ENCODE data around the gene WDR17. TPM values are rescaled to one million over a fixed set of nuclear protein-coding genes. Genes with fewer than 3 reads are reported as not detected.

The WDR17 gene
- total and polyA plus RNA-seq, 2 donors (not counting 1 experiment from before 2014, with no cell fraction given) = 2.1 to 7.1 TPM

- H3K27ac ChIP-seq (ENCODE audit: low read length in 2 of 2) = no peak overlapping the region
- Mint-ChIP-seq H3K4me3 (no peak overlapping the region), H3K27ac (no peak overlapping the region), H3K9me3 (ENCODE audit: insufficient read depth) (no peaks in the 10 kb centered on the region), H3K4me1 (no peaks in the 10 kb centered on the region), H3K27me3 (peaks cover 49% of the 10 kb centered on the region)
- H3K9ac ChIP-seq (ENCODE audit: low read length) = no peak overlapping the region
- no peaks in the 10 kb centered on the region for H3K79me2 ChIP-seq (ENCODE audit: control insufficient read depth, insufficient read depth, low read length)
- no peak for TF ChIP-seq EZH2 (IDR thresholded peaks at IDR 0.05; ENCODE audit: borderline replicate concordance, insufficient read depth, low read depth, low read length, poor library complexity, severe bottlenecking)
- no peak for TF ChIP-seq CTCF (IDR thresholded peaks at IDR 0.05)
- ChIA-PET CTCF (no interaction called here), POLR2A (no interaction called here)
- ATAC-seq (ENCODE audit: low read depth) (no peak), DNase-seq (no peak)
- intact Hi-C loops (cut with micrococcal nuclease) = no loop called here
- no peak overlapping the region for H3K4me3 ChIP-seq (ENCODE audit: control extremely low read depth in 1 of 5, extremely low read depth in 1 of 5, insufficient read depth in 1 of 5, low read depth in 2 of 5, low read length in 4 of 5)
- H3K36me3 ChIP-seq (replicated peaks in 1 of 2; ENCODE audit: control extremely low read depth in 1 of 2, control insufficient read depth in 1 of 2, extremely low read depth in 1 of 2, insufficient read depth in 2 of 2, low read length in 1 of 2) = no peaks in the 10 kb centered on the region
- no peaks in the 10 kb centered on the region for H3K4me1 ChIP-seq (ENCODE audit: control insufficient read depth in 2 of 2, insufficient read depth in 2 of 2, low read length in 2 of 2)
- H3K9me3 ChIP-seq (ENCODE audit: control extremely low read depth in 1 of 3, control insufficient read depth in 2 of 3, insufficient read depth in 1 of 3, low read length in 2 of 3) = no peaks in the 10 kb centered on the region
- no peak overlapping the region for H2AFZ ChIP-seq (ENCODE audit: insufficient read depth, low read depth, low read length, poor library complexity, severe bottlenecking)
- peaks cover 0 to 15% (median 13%) of the 10 kb centered on the region in 4 experiments for H3K27me3 ChIP-seq (replicated peaks in 1 of 4; ENCODE audit: control extremely low read depth in 1 of 4, control insufficient read depth in 3 of 4, insufficient read depth in 4 of 4, low read length in 3 of 4)
- H4K20me1 ChIP-seq (ENCODE audit: control insufficient read depth, insufficient read depth, low read length, poor library complexity, severe bottlenecking) = no peaks in the 10 kb centered on the region
- H3K4me2 ChIP-seq (replicated peaks; ENCODE audit: low read depth, low read length, poor library complexity, severe bottlenecking) = no peak overlapping the region
Measured at GRCh38 chr4:176188654-176189053, 123.0 kb downstream of the WDR17 start.

DNA sequence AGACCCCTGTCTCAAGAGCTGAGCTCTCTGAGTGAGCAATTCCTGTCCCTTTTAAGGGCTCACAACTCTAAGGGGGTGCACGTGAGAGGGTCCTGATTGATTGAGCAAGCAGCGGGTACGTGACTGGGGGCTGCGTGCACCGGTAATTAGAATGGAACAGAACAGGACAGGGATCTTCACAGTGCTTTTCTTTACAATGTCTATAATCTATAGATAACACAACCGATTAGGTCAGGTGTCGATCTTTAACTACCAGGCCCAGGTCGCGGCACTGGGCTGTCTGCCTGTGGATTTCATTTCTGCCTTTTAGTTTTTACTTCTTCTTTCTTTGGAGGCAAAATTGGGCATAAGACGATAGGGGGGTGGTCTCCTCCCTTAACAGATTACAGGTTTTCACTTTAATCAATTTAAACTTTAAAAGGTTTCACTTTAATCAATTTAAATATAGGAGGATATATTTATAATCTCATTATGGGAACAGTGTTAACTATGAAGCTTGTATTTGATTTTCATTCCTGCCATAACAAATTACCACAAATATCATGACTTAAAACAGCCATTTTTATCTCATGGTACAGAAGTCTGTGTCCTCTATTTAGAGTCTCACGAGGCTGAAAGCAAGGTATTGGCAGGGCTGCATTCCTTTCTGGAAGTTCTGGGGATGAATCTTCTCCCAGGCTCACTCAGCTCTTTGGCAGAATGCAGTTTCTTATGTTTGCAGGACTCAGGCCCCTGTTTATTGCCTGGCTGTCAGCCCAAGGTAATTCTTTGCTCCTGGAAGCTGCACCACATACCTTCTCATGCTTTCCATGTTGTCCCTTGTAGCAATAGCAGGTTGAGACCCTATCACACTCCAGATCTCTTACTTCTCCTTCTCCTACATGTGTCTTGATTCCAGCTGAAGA lies 124.5 kb downstream of the WDR17 start:
- peaks cover 48% of the 10 kb centered on the region for H3K27me3 Mint-ChIP-seq
- peaks cover 4% of the 10 kb centered on the region in 2 donors for H3K4me1 ChIP-seq (ENCODE audit: control insufficient read depth in 2 of 2, insufficient read depth in 2 of 2, low read length in 2 of 2)
- H3K9ac ChIP-seq (ENCODE audit: low read length) = no peak overlapping the region
- DNase-seq (no peak), ATAC-seq (ENCODE audit: low read depth) (no peak)
- no peaks in the 10 kb centered on the region for H3K79me2 ChIP-seq (ENCODE audit: control insufficient read depth, insufficient read depth, low read length)
- no peaks in the 10 kb centered on the region for H3K36me3 ChIP-seq (replicated peaks in 1 of 2; ENCODE audit: control extremely low read depth in 1 of 2, control insufficient read depth in 1 of 2, extremely low read depth in 1 of 2, insufficient read depth in 2 of 2, low read length in 1 of 2)
- H3K4me2 ChIP-seq (replicated peaks; ENCODE audit: low read depth, low read length, poor library complexity, severe bottlenecking) = no peak overlapping the region
- intact Hi-C loops (cut with micrococcal nuclease) = no loop called here
- no peak overlapping the region for H3K27ac ChIP-seq (ENCODE audit: low read length in 2 of 2)
- no peak overlapping the region for H3K4me3 Mint-ChIP-seq
- H3K4me1 Mint-ChIP-seq = peaks cover 2% of the 10 kb centered on the region
- H3K9me3 Mint-ChIP-seq (ENCODE audit: insufficient read depth) = no peaks in the 10 kb centered on the region
- no peaks in the 10 kb centered on the region for H3K9me3 ChIP-seq (ENCODE audit: control extremely low read depth in 1 of 3, control insufficient read depth in 2 of 3, insufficient read depth in 1 of 3, low read length in 2 of 3)
- no peak for TF ChIP-seq EZH2 (IDR thresholded peaks at IDR 0.05; ENCODE audit: borderline replicate concordance, insufficient read depth, low read depth, low read length, poor library complexity, severe bottlenecking)
- no peak for TF ChIP-seq CTCF (IDR thresholded peaks at IDR 0.05)
- no peak overlapping the region for H3K27ac Mint-ChIP-seq
- 88% methylated on average over 1 of the region's 11 CpGs for WGBS (ENCODE audit: insufficient coverage)
- CTCF ChIA-PET = no interaction called here
- no peak overlapping the region for H3K4me3 ChIP-seq (ENCODE audit: control extremely low read depth in 1 of 5, extremely low read depth in 1 of 5, insufficient read depth in 1 of 5, low read depth in 2 of 5, low read length in 4 of 5)
- POLR2A ChIA-PET = no interaction called here
- peaks cover 0 to 20% (median 16%) of the 10 kb centered on the region in 4 experiments for H3K27me3 ChIP-seq (replicated peaks in 1 of 4; ENCODE audit: control extremely low read depth in 1 of 4, control insufficient read depth in 3 of 4, insufficient read depth in 4 of 4, low read length in 3 of 4)
- H2AFZ ChIP-seq (ENCODE audit: insufficient read depth, low read depth, low read length, poor library complexity, severe bottlenecking) = no peak overlapping the region
- H4K20me1 ChIP-seq (ENCODE audit: control insufficient read depth, insufficient read depth, low read length, poor library complexity, severe bottlenecking) = no peaks in the 10 kb centered on the region

Data from B cell (primary cell).